ENCODE results near the gene FARS2.

DNA sequence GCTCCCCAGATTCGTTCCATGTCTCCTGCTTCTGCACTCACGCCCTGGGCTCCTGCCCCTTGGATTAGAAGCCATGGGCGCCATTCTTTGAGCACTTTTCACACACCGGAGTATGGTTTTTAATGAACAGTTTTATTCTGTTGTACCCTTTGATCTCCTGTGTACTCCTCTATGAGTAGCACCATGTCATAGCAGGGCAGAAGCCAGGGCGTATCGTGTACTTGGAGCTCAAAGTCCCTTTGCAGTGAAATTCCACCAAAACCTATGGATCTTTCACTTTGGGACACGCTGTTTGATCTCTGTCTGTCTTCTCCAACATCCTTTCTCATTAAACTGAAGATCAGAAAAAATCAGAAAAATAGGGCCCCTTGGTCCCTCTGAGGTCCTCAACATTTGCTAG, 470.1 kb downstream of the FARS2 start:
- TF ChIP-seq, protein P1, sequence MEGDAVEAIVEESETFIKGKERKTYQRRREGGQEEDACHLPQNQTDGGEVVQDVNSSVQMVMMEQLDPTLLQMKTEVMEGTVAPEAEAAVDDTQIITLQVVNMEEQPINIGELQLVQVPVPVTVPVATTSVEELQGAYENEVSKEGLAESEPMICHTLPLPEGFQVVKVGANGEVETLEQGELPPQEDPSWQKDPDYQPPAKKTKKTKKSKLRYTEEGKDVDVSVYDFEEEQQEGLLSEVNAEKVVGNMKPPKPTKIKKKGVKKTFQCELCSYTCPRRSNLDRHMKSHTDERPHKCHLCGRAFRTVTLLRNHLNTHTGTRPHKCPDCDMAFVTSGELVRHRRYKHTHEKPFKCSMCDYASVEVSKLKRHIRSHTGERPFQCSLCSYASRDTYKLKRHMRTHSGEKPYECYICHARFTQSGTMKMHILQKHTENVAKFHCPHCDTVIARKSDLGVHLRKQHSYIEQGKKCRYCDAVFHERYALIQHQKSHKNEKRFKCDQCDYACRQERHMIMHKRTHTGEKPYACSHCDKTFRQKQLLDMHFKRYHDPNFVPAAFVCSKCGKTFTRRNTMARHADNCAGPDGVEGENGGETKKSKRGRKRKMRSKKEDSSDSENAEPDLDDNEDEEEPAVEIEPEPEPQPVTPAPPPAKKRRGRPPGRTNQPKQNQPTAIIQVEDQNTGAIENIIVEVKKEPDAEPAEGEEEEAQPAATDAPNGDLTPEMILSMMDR (optimal IDR thresholded peaks at IDR 0.05 in 1 of 3, IDR thresholded peaks at IDR 0.05 in 1 of 3, conservative IDR thresholded peaks at IDR 0.05 in 1 of 3; ENCODE audit: extremely low read depth in 1 of 3, insufficient read depth in 2 of 3, low read length in 3 of 3): no peak
- no peak for TF ChIP-seq EZH2 (IDR thresholded peaks at IDR 0.05; ENCODE audit: low read length)
